GM18861 (cell line): ENCODE data around the gene DDC.

ENCODE experiments used
- ATAC-seq: cut with Tn5 transposase; IDR thresholded peaks from one replicate; pipeline ENCODE4 v1.9.1; 2021; ENCODE audit not compliant: unreplicated experiment

DDC gene

GRCh38 chr7:50418526-50419290 lies 146.5 kb downstream of the DDC start:
- ATAC-seq = no peak

DNA sequence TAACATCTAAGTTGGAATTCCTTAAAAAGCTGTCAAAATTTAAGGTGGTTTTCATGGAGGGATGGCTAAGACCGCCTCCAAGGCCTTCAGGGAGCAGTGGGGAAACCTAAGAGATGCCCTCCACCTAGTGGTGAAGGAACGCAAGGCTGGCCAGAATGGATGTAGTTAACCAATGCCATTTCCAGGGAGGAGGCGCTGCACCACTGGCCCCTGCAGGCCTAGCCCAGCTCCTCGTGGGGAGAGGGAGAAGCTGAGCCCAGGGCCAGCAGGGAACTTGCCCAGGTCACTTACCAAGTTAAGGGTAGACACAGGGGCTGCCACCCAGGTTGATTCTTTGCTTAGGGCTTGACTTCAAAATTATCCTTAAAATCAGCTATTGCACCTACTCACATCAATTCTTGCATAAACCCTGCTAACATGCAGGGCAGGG lies 147.1 kb downstream of the DDC start:
- ATAC-seq = peak; percentile 73

DNA sequence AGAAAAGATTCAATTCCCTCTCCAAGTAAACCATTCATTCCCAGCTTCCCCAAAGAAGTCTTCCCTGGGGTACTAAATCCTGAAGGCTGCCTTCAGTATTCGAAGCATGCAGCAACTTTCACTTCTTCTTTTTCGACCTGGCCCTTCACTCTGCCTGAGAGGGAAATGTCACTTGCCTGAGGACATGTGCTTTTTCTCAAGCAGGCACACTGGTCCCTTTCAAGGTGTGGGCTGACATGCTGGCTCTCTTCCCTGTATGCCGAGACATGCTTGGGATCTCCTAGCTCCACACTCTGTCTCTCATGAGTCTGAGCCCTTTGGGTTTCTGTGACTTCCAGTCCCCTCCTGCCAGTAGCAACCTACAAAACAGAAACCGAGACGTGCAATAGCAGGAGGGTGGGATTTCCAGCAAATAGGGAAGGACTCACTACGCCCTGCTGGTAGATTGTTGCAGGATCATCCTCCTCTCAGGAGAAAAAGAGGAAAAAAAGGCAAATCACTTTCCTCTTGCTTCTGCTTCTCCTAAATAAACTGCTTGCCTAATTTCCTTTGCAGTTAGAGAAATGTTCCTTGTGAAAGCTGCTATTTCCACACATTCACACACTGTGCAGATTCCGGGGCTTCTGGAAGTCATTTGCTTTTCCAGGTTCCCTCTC lies 148.6 kb downstream of the DDC start:
- peak; percentile 78 for ATAC-seq

DNA sequence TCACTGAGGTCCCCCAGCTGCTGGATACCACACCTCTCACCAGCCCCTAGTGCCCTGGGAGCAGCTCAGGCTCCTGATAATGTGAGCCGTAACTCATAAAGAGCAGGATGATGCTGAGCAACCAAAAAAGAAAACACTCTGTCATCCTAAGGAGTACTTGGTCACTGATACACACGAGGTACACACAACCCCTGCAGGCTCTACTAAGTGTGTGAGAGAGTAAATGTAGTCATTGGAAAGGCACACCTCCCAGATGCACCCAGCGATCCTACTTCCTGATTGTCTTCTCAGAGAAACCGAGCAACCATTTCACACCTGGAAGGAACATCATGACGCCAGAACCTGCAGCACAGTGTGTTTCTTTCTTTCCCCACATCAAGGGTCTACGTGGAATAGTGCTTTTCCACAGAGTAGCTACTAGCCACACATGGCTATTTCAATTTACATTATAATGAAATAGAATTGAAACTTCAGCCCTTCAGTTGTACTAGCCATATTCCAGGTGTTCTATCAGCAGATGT lies 149.3 kb downstream of the DDC start:
- ATAC-seq = no peak

DNA sequence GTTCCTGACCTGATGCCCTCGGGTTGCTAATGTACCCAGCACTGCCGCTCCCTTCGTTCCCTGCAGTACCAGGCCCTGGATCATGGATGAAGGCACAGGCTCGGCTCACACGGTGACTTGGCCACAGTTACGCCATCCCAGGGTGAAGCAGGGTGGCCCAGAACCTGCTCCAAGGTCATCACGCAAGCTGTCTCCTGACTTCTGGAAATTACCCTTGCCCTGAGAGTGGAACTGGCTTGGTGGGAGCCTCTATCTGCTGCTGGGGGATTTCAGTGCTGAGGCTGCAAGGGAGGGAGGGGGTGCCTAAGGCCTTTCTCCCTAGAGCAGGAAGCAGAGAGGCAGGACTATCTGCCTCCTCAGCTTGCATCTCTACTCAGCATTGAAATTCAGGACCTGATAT lies 151.6 kb downstream of the DDC start:
- ATAC-seq = no peak

DNA sequence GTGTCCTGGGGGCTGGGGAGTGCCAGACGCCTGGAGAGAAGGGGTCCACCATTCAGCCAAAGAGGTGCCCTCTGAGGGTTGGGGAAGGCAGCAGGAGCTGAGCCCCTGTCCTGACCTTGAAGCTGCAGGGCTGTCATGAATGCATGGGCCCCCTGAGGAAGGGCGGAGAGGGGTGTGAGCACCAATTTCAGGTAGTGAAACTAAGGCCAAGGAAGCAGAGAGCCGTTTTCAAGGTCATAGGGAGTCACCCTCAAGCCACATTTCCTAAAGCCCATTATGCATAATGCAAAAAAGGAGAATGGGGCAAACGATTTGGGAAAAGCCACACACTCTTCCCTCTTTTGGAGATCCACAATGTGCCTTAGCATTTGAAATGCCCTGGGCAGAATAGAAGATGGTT lies 152.2 kb downstream of the DDC start:
- no peak for ATAC-seq

- no peak for ATAC-seq
Measured at GRCh38 chr7:50411332-50411731, 153.9 kb downstream of the DDC start.

GRCh38 chr7:50409856-50410745 lies 155.1 kb downstream of the DDC start:
- peak; percentile 50 for ATAC-seq
